ENCODE measurements around the gene ZBTB20. TPM values are rescaled to one million over a fixed set of nuclear protein-coding genes. Genes with fewer than 3 reads are reported as not detected.

The ZBTB20 gene
- polyA plus RNA-seq, 1 donor, result 1.1 TPM

- 0% methylated on average over 3 of the region's 54 CpGs for WGBS (ENCODE audit: insufficient coverage, low lambda C conversion rate)
- Histone ChIP-seq H3K4me1 (ENCODE audit: control insufficient read depth, insufficient read depth, low read length) (peaks cover 4% of the 10 kb centered on the region), H3K27ac (ENCODE audit: low read length) (peak overlapping the region; percentile 95), H3K4me3 (ENCODE audit: low read length) (peak overlapping the region; percentile 95), H3K36me3 (ENCODE audit: control insufficient read depth, insufficient read depth, low read length) (no peaks in the 10 kb centered on the region), H3K9me3 (ENCODE audit: control insufficient read depth, low read depth, low read length) (no peaks in the 10 kb centered on the region), H3K27me3 (ENCODE audit: control insufficient read depth, insufficient read depth, low read length) (no peaks in the 10 kb centered on the region)
- peak; percentile 99 to 100 for DNase-seq
Measured at GRCh38 chr3:115147329-115148141, 447 bp upstream of the ZBTB20 start.

GRCh38 chr3:115146032-115146417 is 1.1 kb downstream of the ZBTB20 start:
- Histone ChIP-seq H3K4me1 (ENCODE audit: control insufficient read depth, insufficient read depth, low read length) (peaks cover 4% of the 10 kb centered on the region), H3K4me3 (ENCODE audit: low read length) (peak overlapping the region; percentile 95), H3K9me3 (ENCODE audit: control insufficient read depth, low read depth, low read length) (no peaks in the 10 kb centered on the region), H3K27me3 (ENCODE audit: control insufficient read depth, insufficient read depth, low read length) (no peaks in the 10 kb centered on the region), H3K27ac (ENCODE audit: low read length) (peak overlapping the region; percentile 95), H3K36me3 (ENCODE audit: control insufficient read depth, insufficient read depth, low read length) (no peaks in the 10 kb centered on the region)
- WGBS (ENCODE audit: insufficient coverage, low lambda C conversion rate), result no CpG with 5 or more reads among the region's 9 CpGs
- peak; percentile 60 to 77 for DNase-seq

- no peaks in the 10 kb centered on the region for H3K36me3 ChIP-seq (ENCODE audit: control insufficient read depth, insufficient read depth, low read length)
- no peaks in the 10 kb centered on the region for H3K9me3 ChIP-seq (ENCODE audit: control insufficient read depth, low read depth, low read length)
- H3K4me1 ChIP-seq (ENCODE audit: control insufficient read depth, insufficient read depth, low read length), result no peaks in the 10 kb centered on the region
- DNase-seq, result no peak
- H3K27ac ChIP-seq (ENCODE audit: low read length), result no peak overlapping the region
- H3K27me3 ChIP-seq (ENCODE audit: control insufficient read depth, insufficient read depth, low read length), result no peaks in the 10 kb centered on the region
- no peak overlapping the region for H3K4me3 ChIP-seq (ENCODE audit: low read length)
Measured at GRCh38 chr3:115141033-115141757, 5.9 kb downstream of the ZBTB20 start.

GRCh38 chr3:115139072-115139471 is 8.0 kb downstream of the ZBTB20 start:
- Histone ChIP-seq H3K36me3 (ENCODE audit: control insufficient read depth, insufficient read depth, low read length) (no peaks in the 10 kb centered on the region), H3K27ac (ENCODE audit: low read length) (no peak overlapping the region), H3K27me3 (ENCODE audit: control insufficient read depth, insufficient read depth, low read length) (no peaks in the 10 kb centered on the region), H3K9me3 (ENCODE audit: control insufficient read depth, low read depth, low read length) (no peaks in the 10 kb centered on the region), H3K4me3 (ENCODE audit: low read length) (no peak overlapping the region), H3K4me1 (ENCODE audit: control insufficient read depth, insufficient read depth, low read length) (no peaks in the 10 kb centered on the region)
- WGBS (ENCODE audit: insufficient coverage, low lambda C conversion rate), result no CpG with 5 or more reads among the region's 1 CpG
- DNase-seq, result no peak

GRCh38 chr3:115134648-115135347 is 12.3 kb downstream of the ZBTB20 start:
- Histone ChIP-seq H3K9me3 (ENCODE audit: control insufficient read depth, low read depth, low read length) (no peaks in the 10 kb centered on the region), H3K27me3 (ENCODE audit: control insufficient read depth, insufficient read depth, low read length) (no peaks in the 10 kb centered on the region), H3K36me3 (ENCODE audit: control insufficient read depth, insufficient read depth, low read length) (no peaks in the 10 kb centered on the region), H3K4me1 (ENCODE audit: control insufficient read depth, insufficient read depth, low read length) (no peaks in the 10 kb centered on the region), H3K4me3 (ENCODE audit: low read length) (no peak overlapping the region), H3K27ac (ENCODE audit: low read length) (no peak overlapping the region)
- DNase-seq, result no peak
- 100% methylated on average over 1 of the region's 5 CpGs for WGBS (ENCODE audit: insufficient coverage, low lambda C conversion rate)

- no peak overlapping the region for H3K4me3 ChIP-seq (ENCODE audit: low read length)
Measured at GRCh38 chr3:115127208-115127607, 19.9 kb downstream of the ZBTB20 start.

GRCh38 chr3:115120597-115120996 is 26.5 kb downstream of the ZBTB20 start:
- DNase-seq, result peak in 1 of 2 donors; percentile 14
- Histone ChIP-seq H3K27me3 (ENCODE audit: control insufficient read depth, insufficient read depth, low read length) (no peaks in the 10 kb centered on the region), H3K27ac (ENCODE audit: low read length) (no peak overlapping the region), H3K4me3 (ENCODE audit: low read length) (no peak overlapping the region), H3K4me1 (ENCODE audit: control insufficient read depth, insufficient read depth, low read length) (no peaks in the 10 kb centered on the region), H3K9me3 (ENCODE audit: control insufficient read depth, low read depth, low read length) (no peaks in the 10 kb centered on the region), H3K36me3 (ENCODE audit: control insufficient read depth, insufficient read depth, low read length) (no peaks in the 10 kb centered on the region)
- WGBS (ENCODE audit: insufficient coverage, low lambda C conversion rate), result no CpG with 5 or more reads among the region's 1 CpG

More at GRCh38 chr3:115127208-115127607, 19.9 kb downstream of the ZBTB20 start:
- Histone ChIP-seq H3K27me3 (ENCODE audit: control insufficient read depth, insufficient read depth, low read length) (no peaks in the 10 kb centered on the region), H3K27ac (ENCODE audit: low read length) (no peak overlapping the region), H3K9me3 (ENCODE audit: control insufficient read depth, low read depth, low read length) (no peaks in the 10 kb centered on the region), H3K4me1 (ENCODE audit: control insufficient read depth, insufficient read depth, low read length) (no peaks in the 10 kb centered on the region), H3K36me3 (ENCODE audit: control insufficient read depth, insufficient read depth, low read length) (no peaks in the 10 kb centered on the region)
- DNase-seq, result no peak
- WGBS (ENCODE audit: insufficient coverage, low lambda C conversion rate), result no CpG with 5 or more reads among the region's 3 CpGs

GRCh38 chr3:115113367-115113766 is 33.7 kb downstream of the ZBTB20 start:
- DNase-seq, result no peak
- Histone ChIP-seq H3K4me3 (ENCODE audit: low read length) (no peak overlapping the region), H3K27ac (ENCODE audit: low read length) (no peak overlapping the region), H3K27me3 (ENCODE audit: control insufficient read depth, insufficient read depth, low read length) (no peaks in the 10 kb centered on the region), H3K4me1 (ENCODE audit: control insufficient read depth, insufficient read depth, low read length) (no peaks in the 10 kb centered on the region), H3K36me3 (ENCODE audit: control insufficient read depth, insufficient read depth, low read length) (no peaks in the 10 kb centered on the region), H3K9me3 (ENCODE audit: control insufficient read depth, low read depth, low read length) (no peaks in the 10 kb centered on the region)
- WGBS (ENCODE audit: insufficient coverage, low lambda C conversion rate), result no CpG with 5 or more reads among the region's 1 CpG

GRCh38 chr3:115111632-115112031 is 35.5 kb downstream of the ZBTB20 start:
- Histone ChIP-seq H3K27me3 (ENCODE audit: control insufficient read depth, insufficient read depth, low read length) (no peaks in the 10 kb centered on the region), H3K4me1 (ENCODE audit: control insufficient read depth, insufficient read depth, low read length) (no peaks in the 10 kb centered on the region), H3K9me3 (ENCODE audit: control insufficient read depth, low read depth, low read length) (no peaks in the 10 kb centered on the region), H3K27ac (ENCODE audit: low read length) (no peak overlapping the region), H3K4me3 (ENCODE audit: low read length) (no peak overlapping the region), H3K36me3 (ENCODE audit: control insufficient read depth, insufficient read depth, low read length) (no peaks in the 10 kb centered on the region)
- no peak for DNase-seq
- WGBS (ENCODE audit: insufficient coverage, low lambda C conversion rate), result 100% methylated on average over 1 of the region's 1 CpG

- Histone ChIP-seq H3K27ac (ENCODE audit: low read length) (no peak overlapping the region), H3K36me3 (ENCODE audit: control insufficient read depth, insufficient read depth, low read length) (no peaks in the 10 kb centered on the region), H3K27me3 (ENCODE audit: control insufficient read depth, insufficient read depth, low read length) (no peaks in the 10 kb centered on the region), H3K4me3 (ENCODE audit: low read length) (no peak overlapping the region), H3K9me3 (ENCODE audit: control insufficient read depth, low read depth, low read length) (no peaks in the 10 kb centered on the region), H3K4me1 (ENCODE audit: control insufficient read depth, insufficient read depth, low read length) (no peaks in the 10 kb centered on the region)
- 92% methylated on average over 2 of the region's 5 CpGs for WGBS (ENCODE audit: insufficient coverage, low lambda C conversion rate)
- DNase-seq, result no peak
Measured at GRCh38 chr3:115110830-115111229, 36.3 kb downstream of the ZBTB20 start.
